Measurements from ENCODE around the gene PGAP1.

DNA sequence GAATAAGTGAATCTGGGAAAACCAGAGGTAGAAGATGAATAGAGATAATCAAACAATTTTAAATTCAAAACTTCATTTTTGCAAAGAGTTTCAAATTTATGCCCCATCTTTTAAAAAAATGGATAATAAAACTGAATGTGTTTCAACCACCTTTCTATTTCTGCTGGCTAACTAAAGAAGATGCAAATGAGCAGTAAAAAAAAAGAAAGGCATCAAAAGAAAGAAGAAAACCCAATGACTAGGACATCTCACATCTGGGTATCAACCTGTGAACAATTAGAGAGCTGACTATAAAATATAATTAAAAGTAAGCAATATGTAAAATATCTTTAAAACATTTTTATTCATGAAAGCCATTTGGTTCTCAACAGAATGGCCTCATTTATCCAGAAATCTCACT is 2.5 kb downstream of the PGAP1 start:
- TF ChIP-seq, protein P1, sequence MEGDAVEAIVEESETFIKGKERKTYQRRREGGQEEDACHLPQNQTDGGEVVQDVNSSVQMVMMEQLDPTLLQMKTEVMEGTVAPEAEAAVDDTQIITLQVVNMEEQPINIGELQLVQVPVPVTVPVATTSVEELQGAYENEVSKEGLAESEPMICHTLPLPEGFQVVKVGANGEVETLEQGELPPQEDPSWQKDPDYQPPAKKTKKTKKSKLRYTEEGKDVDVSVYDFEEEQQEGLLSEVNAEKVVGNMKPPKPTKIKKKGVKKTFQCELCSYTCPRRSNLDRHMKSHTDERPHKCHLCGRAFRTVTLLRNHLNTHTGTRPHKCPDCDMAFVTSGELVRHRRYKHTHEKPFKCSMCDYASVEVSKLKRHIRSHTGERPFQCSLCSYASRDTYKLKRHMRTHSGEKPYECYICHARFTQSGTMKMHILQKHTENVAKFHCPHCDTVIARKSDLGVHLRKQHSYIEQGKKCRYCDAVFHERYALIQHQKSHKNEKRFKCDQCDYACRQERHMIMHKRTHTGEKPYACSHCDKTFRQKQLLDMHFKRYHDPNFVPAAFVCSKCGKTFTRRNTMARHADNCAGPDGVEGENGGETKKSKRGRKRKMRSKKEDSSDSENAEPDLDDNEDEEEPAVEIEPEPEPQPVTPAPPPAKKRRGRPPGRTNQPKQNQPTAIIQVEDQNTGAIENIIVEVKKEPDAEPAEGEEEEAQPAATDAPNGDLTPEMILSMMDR (IDR thresholded peaks at IDR 0.05) = no peak
- TF ChIP-seq POLR2A (IDR thresholded peaks at IDR 0.05) (no peak), EP300 (IDR thresholded peaks at IDR 0.05) (no peak)

Data from tibial nerve (tissue), 4 donors.